Measurements from ENCODE around the gene SYT9.

DNA sequence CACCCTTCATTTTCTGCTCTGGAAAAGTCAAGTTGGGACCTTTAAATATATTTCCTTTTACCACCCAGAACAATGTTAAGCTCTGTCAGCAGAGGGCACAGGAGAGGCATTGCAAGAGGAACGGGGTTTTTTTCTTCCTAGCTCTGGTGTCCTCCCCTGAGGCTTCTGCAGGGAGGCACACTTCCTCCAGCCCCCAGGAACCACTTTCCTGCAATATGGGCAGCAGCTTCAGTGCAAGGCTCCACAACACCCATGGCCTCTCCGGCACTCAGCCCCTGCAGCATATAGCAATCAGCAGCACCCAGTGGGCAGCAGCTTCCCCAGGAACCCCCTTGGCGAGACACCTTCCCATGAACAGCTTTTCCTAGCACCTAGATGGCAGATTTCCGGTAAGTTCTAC lies 101.4 kb downstream of the SYT9 start:
- TF ChIP-seq, protein P1, sequence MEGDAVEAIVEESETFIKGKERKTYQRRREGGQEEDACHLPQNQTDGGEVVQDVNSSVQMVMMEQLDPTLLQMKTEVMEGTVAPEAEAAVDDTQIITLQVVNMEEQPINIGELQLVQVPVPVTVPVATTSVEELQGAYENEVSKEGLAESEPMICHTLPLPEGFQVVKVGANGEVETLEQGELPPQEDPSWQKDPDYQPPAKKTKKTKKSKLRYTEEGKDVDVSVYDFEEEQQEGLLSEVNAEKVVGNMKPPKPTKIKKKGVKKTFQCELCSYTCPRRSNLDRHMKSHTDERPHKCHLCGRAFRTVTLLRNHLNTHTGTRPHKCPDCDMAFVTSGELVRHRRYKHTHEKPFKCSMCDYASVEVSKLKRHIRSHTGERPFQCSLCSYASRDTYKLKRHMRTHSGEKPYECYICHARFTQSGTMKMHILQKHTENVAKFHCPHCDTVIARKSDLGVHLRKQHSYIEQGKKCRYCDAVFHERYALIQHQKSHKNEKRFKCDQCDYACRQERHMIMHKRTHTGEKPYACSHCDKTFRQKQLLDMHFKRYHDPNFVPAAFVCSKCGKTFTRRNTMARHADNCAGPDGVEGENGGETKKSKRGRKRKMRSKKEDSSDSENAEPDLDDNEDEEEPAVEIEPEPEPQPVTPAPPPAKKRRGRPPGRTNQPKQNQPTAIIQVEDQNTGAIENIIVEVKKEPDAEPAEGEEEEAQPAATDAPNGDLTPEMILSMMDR (IDR thresholded peaks at IDR 0.05; ENCODE audit: control extremely low read depth in 1 of 3, insufficient read depth in 1 of 3, low read depth in 1 of 3, low read length in 3 of 3), result peak; percentile 32 to 81 (median 69)
- TF ChIP-seq EP300 (IDR thresholded peaks at IDR 0.05; ENCODE audit: borderline replicate concordance in 1 of 2, low read depth in 2 of 2, low read length in 2 of 2) (no peak), MAFK (IDR thresholded peaks at IDR 0.05; ENCODE audit: low read depth, low read length) (no peak), RAD21 (IDR thresholded peaks at IDR 0.05 in 1 of 2, conservative IDR thresholded peaks at IDR 0.05 in 1 of 2; ENCODE audit: low read depth in 2 of 2, low read length in 2 of 2) (peak; percentile 74 to 80)

Data from H1 (cell line).